GM12864 (cell line): Measurements from ENCODE around the gene DGCR8.

ENCODE experiments used
- DNase-seq: peaks from one replicate; pipeline ENCODE4 v3.0.0-alpha.2; 2011; ENCODE audit warnings: low read depth
- H3K4me3 ChIP-seq: 2 replicates; pipeline ENCODE4 v1.5.1; 2011; ENCODE audit warnings: mild to moderate bottlenecking, low read depth, low read length, control low read depth
- CTCF ChIP-seq: IDR thresholded peaks from 2 replicates; pipeline ENCODE4 v1.5.1; 2011; ENCODE audit warnings: low read depth, mild to moderate bottlenecking, moderate library complexity, low read length, control low read depth, inconsistent platforms; ENCODE audit errors: missing control alignments

The DGCR8 gene

GRCh38 chr22:20148414-20148813, 68.4 kb downstream of the DGCR8 start:
- TF ChIP-seq CTCF: no peak
- H3K4me3 ChIP-seq: no peak overlapping the region
- DNase-seq: no peak

GRCh38 chr22:20149257-20150250, 69.5 kb downstream of the DGCR8 start:
- TF ChIP-seq CTCF: no peak
- no peak for DNase-seq
- H3K4me3 ChIP-seq: no peak overlapping the region

GRCh38 chr22:20150381-20151275, 70.6 kb downstream of the DGCR8 start, which contains the start of gene CCDC188:
CCDC188 (minus strand) TSS chr22:20151055; CDS start chr22:20150986, 69 bp downstream.
- TF ChIP-seq CTCF: no peak
- H3K4me3 ChIP-seq: no peak within 1 kb of the TSS
- no peak for DNase-seq

GRCh38 chr22:20151276-20151588, 71.2 kb downstream of the DGCR8 start:
- H3K4me3 ChIP-seq: no peak overlapping the region
- no peak for TF ChIP-seq CTCF
- DNase-seq: no peak

GRCh38 chr22:20152464-20152890, 72.4 kb downstream of the DGCR8 start:
- H3K4me3 ChIP-seq: no peak overlapping the region
- no peak for TF ChIP-seq CTCF
- no peak for DNase-seq

GRCh38 chr22:20153945-20154344, 73.9 kb downstream of the DGCR8 start:
- H3K4me3 ChIP-seq: no peak overlapping the region
- no peak for TF ChIP-seq CTCF
- no peak for DNase-seq
